A549 (cell line): ENCODE results near the gene AHI1. TPM values are rescaled to one million over a fixed set of nuclear protein-coding genes. Genes with fewer than 3 reads are reported as not detected.

Source experiments
- ATAC-seq, 2 experiments: fragments of 200-7000 bp in 1 of 2; fragments of >200 bp in 1 of 2; cut with Nextera tagmentation in 1 of 2; cut with Tn5 transposase in 1 of 2; 3 replicates each; pipeline versions ENCODE4 v1.8.0 to v1.9.1; 2018 to 2020; ENCODE audit warnings: mild to moderate bottlenecking in 1 of 2, moderate library complexity in 1 of 2
- CTCF ChIA-PET: fragments of 300-600 bp; sonication (Branson Sonifier 250); formaldehyde crosslinking; extraction: SDS; loops from one replicate; lab custom pipeline; 2021; ENCODE audit warnings: antibody characterized with exemption, inconsistent platforms; lab: Yijun Ruan, JAX
- POLR2A ChIA-PET: fragments of 350-600 bp; formaldehyde crosslinking; extraction: SDS; loops from one replicate; lab custom pipeline; 2021; ENCODE audit warnings: antibody characterized with exemption, inconsistent platforms; lab: Yijun Ruan, JAX
- DNase-seq, 2 experiments: peaks; one replicate each; pipeline versions ENCODE4 v3.0.0 to v3.0.0-alpha.2; 2011 to 2016; ENCODE audit warnings: low read depth in 1 of 2, low spot score in 1 of 2
- FAIRE-seq: peaks from 2 replicates; lab custom pipeline; 2011; peaks lifted over from hg19 to GRCh38; lab: Jason Lieb, UNC
- H3K27ac ChIP-seq, 2 experiments: fragments of >200 bp; sonication (Bioruptor Twin); formaldehyde crosslinking; 3 replicates each; pipeline ENCODE4 v1.5.1; 2016 to 2017
- H3K4me1 ChIP-seq: fragments of >200 bp; sonication (Bioruptor Twin); formaldehyde crosslinking; 3 replicates; pipeline ENCODE4 v1.6.1; 2016
- H3K4me2 ChIP-seq: fragments of >200 bp; sonication (Bioruptor Twin); formaldehyde crosslinking; 3 replicates; pipeline ENCODE4 v1.6.1; 2016
- H3K4me3 ChIP-seq: fragments of >200 bp; sonication (Bioruptor Twin); formaldehyde crosslinking; 3 replicates; pipeline ENCODE4 v1.5.1; 2016
- H3K9me3 ChIP-seq: fragments of >200 bp; sonication (Bioruptor Twin); formaldehyde crosslinking; 3 replicates; pipeline ENCODE4 v1.6.1; 2016
- CBX8 ChIP-seq: fragments of 200-600 bp; sonication (generic); IDR thresholded peaks from 2 replicates; pipeline ENCODE4 v1.6.1; 2016
- CEBPB ChIP-seq, 2 experiments: fragments of >200 bp in 1 of 2; sonication (Bioruptor Twin) in 1 of 2; formaldehyde crosslinking in 1 of 2; IDR thresholded peaks; 2 replicates each; pipeline ENCODE4 v1.6.1; 2012 to 2016
- CHD2 ChIP-seq: fragments of 150-350 bp; IDR thresholded peaks from 2 replicates; pipeline ENCODE4 v1.6.1; 2014; ENCODE audit warnings: low read length; ENCODE audit not compliant: partially characterized antibody
- EHF ChIP-seq: fragments of 250-450 bp; sonication (Bioruptor Pico); IDR thresholded peaks from 2 replicates; pipeline ENCODE4 v1.5.0; 2020; ENCODE audit warnings: mild to moderate bottlenecking
- FOSL2 ChIP-seq, 2 experiments: fragments of 450-650 bp in 1 of 2; fragments of >200 bp in 1 of 2; sonication (Bioruptor Twin) in 1 of 2; formaldehyde crosslinking; IDR thresholded peaks; 2 replicates each; pipeline versions ENCODE4 v1.5.0 to v1.6.1; 2016 to 2020; ENCODE audit warnings: mild to moderate bottlenecking in 1 of 2, moderate library complexity in 1 of 2
- GATA3 ChIP-seq: IDR thresholded peaks from 2 replicates; pipeline ENCODE4 v1.6.1; 2012; ENCODE audit warnings: borderline replicate concordance
- HEYL ChIP-seq: fragments of 250-450 bp; sonication (Bioruptor Pico); IDR thresholded peaks from 2 replicates; pipeline ENCODE4 v1.8.0; 2021; ENCODE audit warnings: mild to moderate bottlenecking, moderate library complexity
- HOXB13 ChIP-seq: fragments of 250-450 bp; sonication (Bioruptor Pico); IDR thresholded peaks from 2 replicates; pipeline ENCODE4 v1.5.0; 2020; ENCODE audit warnings: low read depth, mild to moderate bottlenecking, moderate library complexity
- JUN ChIP-seq, 2 experiments: fragments of >200 bp; sonication (Bioruptor Twin); formaldehyde crosslinking; IDR thresholded peaks; 2 replicates in 1 of 2; 3 replicates in 1 of 2; pipeline ENCODE4 v1.6.1; 2016 to 2017
- JUNB ChIP-seq: fragments of >200 bp; sonication (Bioruptor Twin); formaldehyde crosslinking; IDR thresholded peaks from 2 replicates; pipeline ENCODE4 v1.6.1; 2016
- KDM5A ChIP-seq: fragments of 200-600 bp; sonication (generic); IDR thresholded peaks from 2 replicates; pipeline ENCODE4 v1.6.1; 2016; ENCODE audit warnings: antibody characterized with exemption, mild to moderate bottlenecking
- MYC ChIP-seq: IDR thresholded peaks from 2 replicates; pipeline ENCODE4 v1.6.1; 2012; ENCODE audit warnings: mild to moderate bottlenecking, inconsistent platforms, low read length, improper control_type of control experiment, borderline replicate concordance
- NPAS2 ChIP-seq: fragments of 250-450 bp; sonication (Bioruptor Pico); IDR thresholded peaks from 2 replicates; pipeline ENCODE4 v1.8.0; 2022; ENCODE audit warnings: mild to moderate bottlenecking, moderate library complexity, borderline replicate concordance
- PHF8 ChIP-seq: fragments of 200-600 bp; sonication (generic); IDR thresholded peaks from 2 replicates; pipeline ENCODE4 v1.6.1; 2016; ENCODE audit warnings: low read depth, mild to moderate bottlenecking, antibody characterized with exemption, moderate library complexity, borderline replicate concordance
- POLR2A ChIP-seq: IDR thresholded peaks from 2 replicates; pipeline ENCODE4 v1.6.1; 2012; ENCODE audit warnings: mild to moderate bottlenecking, low read length
- RAD21 ChIP-seq, 2 experiments: fragments of >200 bp in 1 of 2; sonication (Bioruptor Twin) in 1 of 2; formaldehyde crosslinking in 1 of 2; IDR thresholded peaks in 1 of 2; conservative IDR thresholded peaks in 1 of 2; 2 replicates in 1 of 2; 3 replicates in 1 of 2; pipeline ENCODE4 v1.6.1; 2012 to 2018; ENCODE audit warnings: inconsistent platforms in 1 of 2
- RARB ChIP-seq: fragments of 250-450 bp; sonication (Bioruptor Pico); IDR thresholded peaks from 2 replicates; pipeline ENCODE4 v1.8.0; 2021; ENCODE audit warnings: mild to moderate bottlenecking, moderate library complexity
- TP53 ChIP-seq: fragments of 250-450 bp; sonication (Bioruptor Pico); IDR thresholded peaks from 2 replicates; pipeline ENCODE4 v1.5.0; 2021; ENCODE audit warnings: mild to moderate bottlenecking, moderate library complexity
- WGBS: methylation state at CpG from one replicate; pipeline ENCODE4 v1.1.6; 2017; ENCODE audit errors: missing lambda C conversion rate; 5-methylcytosine and 5-hydroxymethylcytosine counted together
- polyA plus RNA-seq, 4 experiments: library from polyadenylated mRNA; depleted of rRNA in 3 of 4; stranded (reverse); fragments of >200 nt; fragmentation: RNase III in 1 of 4; extraction: RNeasy Plus Mini Kit Qiagen cat#74134 plus additional on column Dnase treatment in 1 of 4; gene quantifications; 2 replicates in 3 of 4; 3 replicates in 1 of 4; pipeline ENCODE4 v1.2.3, GENCODE V29; 2011 to 2017
- TF ChIP-seq, protein P1 (sequence below): IDR thresholded peaks from 2 replicates; pipeline ENCODE4 v1.6.1; 2012
- TF ChIP-seq, protein P2 (sequence below): IDR thresholded peaks from 2 replicates; pipeline ENCODE4 v1.6.1; 2012
- TF ChIP-seq, protein P3 (sequence below): fragments of 450-650 bp; IDR thresholded peaks from 2 replicates; pipeline ENCODE4 v1.6.1; 2014; ENCODE audit warnings: antibody characterized with exemption

The AHI1 gene
- polyA plus RNA-seq, 2 of the 4 experiments (the other 2 are of a cell fraction) = 24.7 to 50.8 TPM

DNA sequence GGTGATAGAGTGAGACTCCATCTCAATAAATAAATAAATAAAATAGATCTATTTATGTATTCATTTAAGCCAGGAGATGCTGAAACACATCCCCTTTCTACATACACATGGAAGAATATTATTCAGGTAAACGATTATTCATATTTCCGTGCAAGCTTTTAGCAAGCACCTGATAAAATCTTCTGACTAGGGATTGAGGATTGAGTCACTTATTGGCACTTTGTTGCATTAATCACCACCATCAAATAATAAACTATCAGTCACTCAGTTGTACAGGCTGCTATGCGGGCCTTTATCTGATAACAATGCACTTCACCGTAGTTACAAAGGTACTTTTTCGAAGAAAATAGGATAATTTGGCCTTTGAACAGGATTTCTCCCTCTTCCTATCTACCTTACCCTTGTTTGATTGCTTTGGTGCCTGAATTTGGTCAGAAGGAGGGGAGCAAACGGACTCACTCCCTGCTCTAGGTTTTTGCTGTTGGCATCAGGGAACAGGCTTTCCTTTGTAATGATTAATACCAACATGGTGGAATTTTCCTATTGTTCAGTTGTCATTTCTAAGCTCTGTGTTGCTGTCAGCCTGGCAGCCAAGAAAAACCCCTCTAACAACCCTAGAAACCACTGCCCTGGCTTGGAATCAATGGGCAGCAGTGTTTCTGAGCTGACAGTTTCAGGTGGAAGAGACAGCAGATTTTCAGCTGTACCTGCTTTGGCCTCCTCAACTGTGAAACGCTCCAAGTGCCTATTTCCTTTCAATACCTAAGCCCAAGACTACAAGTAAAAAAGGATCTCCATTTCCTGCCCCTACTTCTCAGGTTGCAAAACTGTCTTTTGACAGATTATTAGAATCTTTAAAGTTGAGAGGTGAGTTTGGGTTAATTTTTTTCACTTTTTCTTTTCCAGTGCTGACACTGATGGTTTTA lies 253.4 kb downstream of the AHI1 start:
- whole genome bisulfite sequencing = 79% methylated on average over 7 of the region's 7 CpGs
- no peak for ATAC-seq

DNA sequence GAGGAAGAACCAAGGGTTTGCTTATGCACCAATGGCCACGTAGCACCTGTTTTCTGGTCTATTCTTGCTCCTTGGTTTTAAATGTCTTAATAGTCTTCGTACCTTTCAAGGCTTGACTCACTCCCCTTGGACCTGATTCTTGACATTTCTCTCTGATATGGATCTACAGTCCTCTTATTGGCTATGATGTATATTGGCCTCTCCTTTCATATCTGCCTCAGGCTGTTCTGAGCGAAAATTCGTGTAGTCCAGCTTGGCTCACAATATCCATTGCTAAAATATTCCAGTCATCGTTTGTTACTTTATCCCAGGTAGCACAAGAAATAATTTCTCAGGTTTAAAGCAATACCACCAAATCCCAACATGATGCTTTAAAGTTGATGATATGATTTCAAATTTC lies 256.8 kb downstream of the AHI1 start:
- CTCF ChIA-PET = interaction anchor here (0.9 kb wide), 1 partner anchor 12 kb away, joined by 3 read pairs; no protein-coding TSS in a partner anchor
- no peak overlapping the region for H3K4me3 ChIP-seq
- DNase-seq (no peak), FAIRE-seq (no peak), ATAC-seq (no peak)
- POLR2A ChIA-PET = no interaction called here
- no peaks in the 10 kb centered on the region for H3K4me1 ChIP-seq
- H3K9me3 ChIP-seq = no peaks in the 10 kb centered on the region
- no peak overlapping the region for H3K4me2 ChIP-seq
- no peak overlapping the region for H3K27ac ChIP-seq
- 45% methylated on average over 5 of the region's 5 CpGs for WGBS
- TF ChIP-seq, protein P1, sequence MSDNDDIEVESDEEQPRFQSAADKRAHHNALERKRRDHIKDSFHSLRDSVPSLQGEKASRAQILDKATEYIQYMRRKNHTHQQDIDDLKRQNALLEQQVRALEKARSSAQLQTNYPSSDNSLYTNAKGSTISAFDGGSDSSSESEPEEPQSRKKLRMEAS = no peak
- TF ChIP-seq, protein P2, sequence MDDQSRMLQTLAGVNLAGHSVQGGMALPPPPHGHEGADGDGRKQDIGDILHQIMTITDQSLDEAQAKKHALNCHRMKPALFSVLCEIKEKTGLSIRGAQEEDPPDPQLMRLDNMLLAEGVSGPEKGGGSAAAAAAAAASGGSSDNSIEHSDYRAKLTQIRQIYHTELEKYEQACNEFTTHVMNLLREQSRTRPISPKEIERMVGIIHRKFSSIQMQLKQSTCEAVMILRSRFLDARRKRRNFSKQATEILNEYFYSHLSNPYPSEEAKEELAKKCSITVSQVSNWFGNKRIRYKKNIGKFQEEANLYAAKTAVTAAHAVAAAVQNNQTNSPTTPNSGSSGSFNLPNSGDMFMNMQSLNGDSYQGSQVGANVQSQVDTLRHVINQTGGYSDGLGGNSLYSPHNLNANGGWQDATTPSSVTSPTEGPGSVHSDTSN = no peak
- TF ChIP-seq CBX8 (no peak), CEBPB (IDR thresholded peaks at IDR 0.05) (no peak)

More for the DNA sequence above, 253.4 kb downstream of the AHI1 start:
- ChIA-PET CTCF (interaction anchor here (0.6 kb wide), 1 partner anchor 30 kb away, joined by 3 read pairs; no protein-coding TSS in a partner anchor), POLR2A (no interaction called here)
- TF ChIP-seq GATA3 = no peak
- TF ChIP-seq JUN (IDR thresholded peaks at IDR 0.05) = no peak
- no peak for TF ChIP-seq PHF8
- no peak for TF ChIP-seq MYC
- TF ChIP-seq FOSL2 (IDR thresholded peaks at IDR 0.05) = no peak
- no peak for TF ChIP-seq FOSL2 (CRISPR knock-in tag; IDR thresholded peaks at IDR 0.05)
- no peak for TF ChIP-seq HEYL (CRISPR knock-in tag)
- no peak for TF ChIP-seq EHF (CRISPR knock-in tag)
- TF ChIP-seq CHD2 = no peak
- Histone ChIP-seq H3K27ac (no peak overlapping the region), H3K4me3 (no peak overlapping the region), H3K4me1 (no peaks in the 10 kb centered on the region), H3K9me3 (no peaks in the 10 kb centered on the region), H3K4me2 (no peak overlapping the region)
- FAIRE-seq (no peak), DNase-seq (no peak)

DNA sequence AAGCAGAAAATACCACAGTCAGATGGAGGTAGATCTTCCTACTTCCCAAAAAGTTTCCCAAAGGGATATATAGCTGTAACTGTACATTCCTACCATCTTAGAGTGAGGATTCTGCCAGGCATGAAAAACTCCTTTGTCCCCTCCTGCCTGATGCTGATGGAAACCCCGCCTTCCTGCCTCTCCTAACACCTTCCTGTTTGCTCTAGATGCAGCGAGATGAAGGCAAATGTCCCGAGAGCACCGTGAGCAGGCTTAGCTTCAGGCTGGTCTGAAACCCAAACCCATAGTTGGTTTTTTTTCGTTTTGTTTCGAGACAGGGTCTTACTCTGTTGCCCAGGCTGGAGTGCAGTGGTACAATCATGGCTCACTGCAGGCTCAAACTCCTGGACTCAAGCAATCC lies 260.8 kb downstream of the AHI1 start:
- TF ChIP-seq JUNB (no peak), FOSL2 (IDR thresholded peaks at IDR 0.05) (no peak), FOSL2 (CRISPR knock-in tag; IDR thresholded peaks at IDR 0.05) (no peak), KDM5A (no peak), CHD2 (no peak), GATA3 (no peak), TP53 (no peak), NPAS2 (CRISPR knock-in tag) (no peak), RARB (CRISPR knock-in tag) (no peak), HOXB13 (CRISPR knock-in tag) (no peak), RAD21 (conservative IDR thresholded peaks at IDR 0.05 in 1 of 2, IDR thresholded peaks at IDR 0.05 in 1 of 2) (no peak), POLR2A (no peak)
- TF ChIP-seq, protein P3, sequence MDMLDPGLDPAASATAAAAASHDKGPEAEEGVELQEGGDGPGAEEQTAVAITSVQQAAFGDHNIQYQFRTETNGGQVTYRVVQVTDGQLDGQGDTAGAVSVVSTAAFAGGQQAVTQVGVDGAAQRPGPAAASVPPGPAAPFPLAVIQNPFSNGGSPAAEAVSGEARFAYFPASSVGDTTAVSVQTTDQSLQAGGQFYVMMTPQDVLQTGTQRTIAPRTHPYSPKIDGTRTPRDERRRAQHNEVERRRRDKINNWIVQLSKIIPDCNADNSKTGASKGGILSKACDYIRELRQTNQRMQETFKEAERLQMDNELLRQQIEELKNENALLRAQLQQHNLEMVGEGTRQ = no peak
- TF ChIP-seq, all 56 proteins: peak for 0
- ATAC-seq = no peak
- H3K4me2 ChIP-seq = no peak overlapping the region
- CTCF ChIA-PET = no interaction called here
- no peak for FAIRE-seq
- no peaks in the 10 kb centered on the region for H3K4me1 ChIP-seq
- no peak overlapping the region for H3K4me3 ChIP-seq
- H3K9me3 ChIP-seq = no peaks in the 10 kb centered on the region
- no peak for DNase-seq
- POLR2A ChIA-PET = no interaction called here
- no peak overlapping the region for H3K27ac ChIP-seq
- WGBS = 60% methylated on average over 6 of the region's 6 CpGs
